Measurements from ENCODE around the gene PKNOX2.

The PKNOX2 gene

DNA sequence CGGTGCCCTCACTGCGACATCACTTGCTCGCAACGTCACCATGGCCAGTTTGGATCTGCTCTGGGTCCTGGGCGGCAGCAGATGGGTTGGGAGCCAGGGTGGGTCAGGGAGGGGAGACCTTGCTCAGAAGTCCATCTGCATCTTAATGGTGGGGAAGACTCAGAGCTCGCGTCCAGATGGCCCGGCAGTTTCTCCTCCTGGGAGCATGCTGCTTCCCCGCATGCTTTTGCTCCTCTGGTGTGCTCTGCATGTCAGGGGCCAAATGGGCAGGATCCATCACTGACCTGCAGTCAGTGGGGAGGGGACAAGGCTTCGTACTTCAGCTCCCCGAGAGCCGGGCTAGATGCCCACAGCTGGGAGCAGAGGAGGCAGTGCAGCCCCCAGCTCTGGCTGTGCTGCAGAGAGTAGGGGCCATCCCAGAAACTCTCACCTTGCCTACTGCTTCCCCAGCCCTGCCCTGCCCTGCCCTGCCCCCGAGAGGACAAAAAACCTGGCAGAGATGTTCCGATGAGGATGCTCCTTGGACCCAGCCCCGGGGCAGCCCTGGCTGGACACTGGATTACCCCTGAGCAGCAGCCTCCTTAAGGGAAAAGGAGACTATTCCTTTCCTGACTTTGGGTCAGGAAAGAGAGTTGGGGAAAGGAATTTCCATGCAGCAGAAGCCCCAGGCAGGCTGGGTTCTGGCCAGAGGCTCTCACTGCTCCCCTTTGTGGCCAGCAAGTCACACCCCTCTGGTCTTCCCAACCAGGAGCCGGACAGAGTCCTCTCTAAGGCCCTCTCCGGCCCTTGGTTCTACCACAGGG is 149.9 kb downstream of the PKNOX2 start:
- DNase-seq (ENCODE audit: low spot score) = no peak

DNA sequence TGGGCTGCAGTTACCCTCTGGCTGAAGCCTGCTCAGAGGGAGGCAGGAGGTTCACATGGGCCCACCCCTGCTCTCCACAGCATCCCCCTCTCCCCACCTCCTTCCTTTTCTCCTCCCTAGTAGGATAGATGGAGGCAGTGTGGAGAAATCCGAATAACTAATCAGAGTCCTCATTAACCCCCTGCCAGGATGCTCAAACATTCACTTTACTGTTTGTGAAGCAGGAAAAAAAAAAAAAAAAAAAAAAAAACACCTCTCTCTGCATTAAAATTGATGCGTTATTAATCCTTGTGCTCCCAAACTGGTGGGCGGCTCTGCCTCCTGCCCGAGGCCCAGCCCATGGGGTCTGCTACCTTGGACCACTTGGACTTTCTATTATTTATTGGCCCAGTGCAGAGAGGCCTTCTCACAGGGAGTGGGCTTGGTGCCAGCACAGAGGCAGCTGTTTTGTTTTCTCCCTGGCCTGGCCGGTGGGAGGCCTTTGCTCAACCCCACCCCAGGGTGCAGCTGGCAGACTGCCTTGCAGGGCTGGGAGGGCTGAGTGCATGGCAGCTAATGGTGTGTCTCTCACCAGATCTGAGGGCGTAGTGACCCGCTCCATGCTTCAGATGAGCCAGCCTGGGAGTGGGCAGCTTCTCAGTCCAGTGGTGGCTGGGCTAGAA is 150.7 kb downstream of the PKNOX2 start:
- DNase-seq (ENCODE audit: low spot score) = no peak

DNA sequence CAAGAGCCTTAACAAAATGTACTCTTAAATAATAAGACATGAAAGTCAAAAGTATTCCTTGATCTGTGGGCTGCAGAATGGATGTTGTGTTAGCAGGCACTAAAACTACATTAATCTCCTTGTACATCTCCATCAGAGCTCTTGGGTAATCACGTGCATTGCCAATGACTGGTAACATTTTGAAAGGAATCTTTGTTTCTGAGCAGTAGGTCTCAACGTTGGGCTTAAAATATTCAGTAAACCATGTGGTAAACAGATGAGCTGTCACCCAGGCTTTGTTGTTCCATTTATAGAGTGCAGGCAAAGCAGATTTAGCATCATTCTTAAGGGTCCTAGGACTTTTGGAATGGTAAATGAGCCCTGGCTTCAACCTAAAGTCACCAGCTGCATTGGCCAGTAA is 152.9 kb downstream of the PKNOX2 start:
- no peak for DNase-seq (ENCODE audit: low spot score)

DNA sequence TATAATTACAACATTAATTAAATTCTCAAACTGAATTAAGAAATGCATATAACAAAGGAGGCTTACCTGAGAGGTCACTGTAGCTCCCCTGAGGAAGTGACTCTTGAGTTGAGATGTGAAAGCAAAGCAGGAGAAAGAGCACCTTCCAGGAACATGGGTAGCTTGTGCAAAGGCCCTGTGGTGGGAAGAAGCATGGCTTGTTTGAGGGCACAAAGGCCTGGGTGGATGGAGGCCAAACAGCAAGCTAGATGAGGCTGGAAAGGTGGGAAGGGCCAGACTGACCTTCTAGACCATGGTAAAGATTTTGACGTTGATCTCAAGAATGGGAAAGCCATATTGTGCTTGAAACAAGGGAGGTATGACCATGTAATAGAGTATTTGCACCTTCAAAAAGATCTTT is 155.1 kb downstream of the PKNOX2 start:
- no peak for DNase-seq (ENCODE audit: low spot score)

DNA sequence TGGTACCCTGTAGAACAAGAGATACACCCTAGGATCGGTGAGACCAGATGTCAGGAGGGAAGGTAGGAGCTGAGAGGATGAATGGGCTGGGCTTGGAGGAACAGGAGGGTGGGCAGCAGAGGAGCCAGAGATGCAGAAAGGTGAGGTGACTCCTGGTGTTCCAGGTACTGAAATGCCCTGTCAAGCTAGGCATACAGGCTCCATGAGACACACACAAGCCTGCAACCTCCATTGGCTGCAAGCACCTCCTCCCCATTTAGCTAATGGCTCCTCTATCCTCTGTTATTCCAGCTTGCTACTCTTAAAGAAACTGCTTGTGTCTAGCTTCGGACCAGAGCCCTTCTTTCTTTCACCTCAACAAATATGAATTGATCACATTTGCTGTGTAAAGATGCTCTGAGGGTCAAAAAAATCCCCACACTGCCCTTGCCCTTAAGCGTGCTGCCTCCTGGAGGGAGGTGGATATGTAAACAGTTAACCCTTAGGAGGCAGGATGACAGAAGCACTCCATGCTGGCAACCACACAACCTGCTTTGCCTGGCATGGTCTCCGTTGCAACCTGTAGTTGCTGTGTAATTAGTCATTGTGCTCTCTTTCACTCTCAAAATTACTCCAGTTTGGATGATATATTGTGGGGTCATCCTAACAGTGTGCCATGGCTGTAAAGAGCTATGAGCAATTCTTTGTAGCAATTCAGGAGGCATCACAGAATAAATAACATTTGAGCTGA is 156.0 kb downstream of the PKNOX2 start:
- DNase-seq (ENCODE audit: low spot score) = no peak

DNA sequence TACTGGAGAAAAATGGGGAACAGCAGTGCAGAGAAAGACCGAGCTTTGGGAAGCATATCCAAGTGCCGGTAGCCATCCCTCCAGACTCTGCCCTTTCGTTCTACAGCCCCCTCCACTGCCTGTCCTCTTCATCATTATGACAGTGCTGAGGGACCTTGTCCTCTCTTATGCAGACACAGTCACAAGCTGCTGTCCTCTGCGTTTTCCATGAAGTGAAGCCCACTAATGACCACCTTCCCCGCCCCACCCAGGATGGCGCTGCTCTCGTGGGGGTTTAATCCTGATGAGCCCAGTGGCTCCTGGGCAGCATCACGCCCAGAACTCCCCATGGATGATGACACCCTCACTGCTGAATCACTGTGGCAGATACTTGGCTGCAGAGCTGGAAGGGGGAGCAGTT is 157.7 kb downstream of the PKNOX2 start:
- DNase-seq (ENCODE audit: low spot score) = no peak

DNA sequence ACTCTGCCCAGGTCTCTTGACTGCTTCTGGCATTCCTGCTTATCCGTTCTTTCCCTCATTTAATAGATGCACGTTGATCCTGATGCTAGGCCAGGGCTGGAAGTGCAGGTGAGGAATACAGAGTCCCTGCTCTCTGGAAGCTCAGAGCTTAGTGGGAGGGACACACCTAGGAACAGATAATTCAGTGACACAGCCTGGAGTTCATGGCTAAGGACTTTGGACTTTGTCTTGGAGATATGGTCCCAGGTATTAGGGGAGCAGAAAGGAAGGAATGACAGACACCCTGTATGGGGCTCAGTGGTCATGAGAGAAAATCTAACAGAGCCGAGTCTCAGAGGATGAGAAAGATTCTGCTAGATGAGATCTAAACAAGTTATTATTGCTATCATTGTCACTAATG is 160.6 kb downstream of the PKNOX2 start:
- DNase-seq (ENCODE audit: low spot score) = no peak

DNA sequence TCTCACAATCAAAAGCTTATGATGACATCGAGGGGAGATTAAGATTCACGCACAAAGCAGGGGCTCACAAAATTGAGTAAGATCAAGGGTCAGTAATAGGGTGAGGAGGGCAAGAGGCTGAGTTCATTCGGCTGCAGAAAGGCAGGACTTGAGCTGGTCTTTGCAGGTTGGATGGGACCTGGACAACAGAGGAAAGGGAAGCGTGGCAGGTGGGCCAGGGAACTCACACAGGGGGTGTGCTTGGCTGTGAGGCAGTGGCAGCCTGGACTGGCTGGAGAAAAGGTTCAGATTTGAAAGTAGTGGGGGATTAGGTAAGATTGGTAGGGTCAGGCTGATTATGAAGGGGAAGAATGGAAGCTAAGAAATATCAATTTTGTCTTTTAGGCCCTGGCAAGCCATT is 161.6 kb downstream of the PKNOX2 start:
- no peak for DNase-seq (ENCODE audit: low spot score)

DNA sequence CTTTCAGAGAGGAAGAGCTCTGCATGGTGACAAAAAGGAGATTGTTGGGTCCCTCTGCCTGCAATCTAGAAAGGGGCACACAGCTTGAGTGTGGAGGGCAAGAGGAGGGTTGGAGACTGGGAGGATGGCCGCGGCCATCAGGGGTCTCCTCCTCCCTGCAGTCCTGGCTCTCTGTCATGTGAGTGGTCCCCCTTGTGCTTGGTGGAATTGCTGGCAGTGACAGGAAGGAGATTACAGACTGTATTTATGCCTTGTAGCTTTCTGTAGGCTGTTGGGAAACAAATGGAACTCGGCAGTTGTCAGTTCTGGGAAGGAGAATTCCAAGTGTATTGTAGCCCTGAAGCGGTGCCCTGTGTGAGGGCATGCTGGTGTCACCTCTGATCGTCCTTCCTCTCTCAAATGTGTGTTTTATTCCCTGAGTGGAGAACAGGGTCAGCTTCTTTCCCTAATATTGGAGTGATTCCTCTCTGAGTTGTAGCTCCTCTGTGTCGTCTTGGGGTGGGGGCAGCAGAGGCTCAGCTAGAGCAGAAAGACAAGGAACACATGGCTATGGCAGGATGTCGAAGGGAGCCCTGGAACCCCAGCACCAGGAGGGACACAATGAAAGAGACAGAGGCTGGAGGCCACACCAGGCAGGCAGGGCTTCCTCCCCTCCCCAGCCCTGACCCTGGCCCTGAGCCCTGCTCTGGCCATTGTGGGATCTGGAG is 163.1 kb downstream of the PKNOX2 start:
- DNase-seq (ENCODE audit: low spot score) = no peak

DNA sequence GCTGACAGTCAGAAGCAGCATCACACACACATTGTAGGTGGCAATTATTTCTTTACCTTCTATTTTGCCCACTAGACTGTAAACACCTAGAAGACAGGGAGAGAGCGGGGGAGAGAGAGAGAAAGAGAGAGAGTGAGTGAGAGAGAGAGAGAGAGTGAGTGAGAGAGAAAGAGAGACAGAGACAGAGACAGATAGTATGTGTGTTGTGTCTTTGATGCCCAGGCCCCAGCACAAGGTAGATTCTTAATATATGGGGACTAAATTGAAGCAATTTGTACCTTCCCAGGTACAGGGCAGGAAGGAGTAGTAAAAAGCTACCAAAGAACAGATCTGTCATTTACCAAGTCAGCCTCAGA is 163.7 kb downstream of the PKNOX2 start:
- DNase-seq (ENCODE audit: low spot score) = no peak

DNA sequence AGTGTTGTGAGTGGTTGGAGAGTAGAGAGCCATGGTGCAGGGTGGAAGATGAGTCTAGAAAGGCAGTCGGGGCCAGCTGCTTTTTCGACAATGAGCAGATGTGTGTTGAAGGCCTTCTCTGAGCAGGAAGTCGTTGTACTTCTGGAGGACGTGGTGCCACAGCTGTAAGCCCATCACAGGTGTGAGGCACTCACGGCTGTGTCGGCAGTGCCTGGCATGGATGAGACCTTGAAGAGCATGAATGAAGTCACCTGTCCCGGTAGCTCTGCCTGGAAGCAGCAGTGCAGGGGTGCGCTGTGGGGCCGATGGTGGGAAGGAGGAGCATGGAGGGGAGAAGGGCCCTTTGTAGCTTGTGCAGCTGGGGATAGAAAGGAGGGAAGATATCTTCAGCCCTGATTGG is 165.2 kb downstream of the PKNOX2 start:
- no peak for DNase-seq (ENCODE audit: low spot score)

DNA sequence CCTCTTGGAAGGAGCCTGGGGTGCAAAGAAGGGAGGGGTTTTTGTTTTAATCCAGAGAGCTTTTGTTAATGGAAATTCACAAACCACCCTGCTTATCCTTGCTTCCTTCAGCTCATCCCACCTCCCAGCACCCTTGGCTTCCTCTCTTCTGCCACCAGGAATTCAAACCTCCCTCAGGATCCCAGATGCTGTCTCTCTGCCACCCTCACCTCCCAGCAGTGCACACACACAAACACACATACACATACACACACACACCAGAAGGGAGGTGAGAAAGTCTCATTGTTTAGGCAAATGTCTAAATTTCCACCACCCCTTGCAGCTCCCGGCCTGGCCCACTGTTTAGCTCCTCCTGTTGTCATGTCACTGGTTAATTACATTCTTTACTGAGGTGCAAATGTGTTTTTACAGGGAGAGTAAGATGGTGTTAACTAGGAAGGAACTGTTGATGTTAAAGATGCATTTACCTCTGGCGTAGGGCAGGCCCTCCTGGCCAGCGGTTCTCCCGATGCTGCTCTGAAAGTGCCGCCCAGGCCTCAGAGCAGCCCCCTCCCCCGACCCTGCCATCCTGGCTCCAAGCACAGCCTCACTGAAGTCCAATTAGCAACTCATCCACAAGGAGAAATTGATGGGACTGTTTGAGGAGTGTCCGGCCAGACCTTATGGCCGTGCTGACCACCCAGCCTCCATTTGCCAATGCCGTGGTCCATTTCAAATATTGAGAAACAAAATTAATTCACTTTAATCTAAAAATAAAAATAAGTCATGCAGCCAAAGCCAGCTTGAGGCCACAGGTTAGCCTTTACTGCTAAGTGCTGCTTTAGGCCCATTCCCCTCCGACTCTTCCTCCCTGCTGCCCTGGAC is 166.1 kb downstream of the PKNOX2 start:
- no peak for DNase-seq (ENCODE audit: low spot score)

DNA sequence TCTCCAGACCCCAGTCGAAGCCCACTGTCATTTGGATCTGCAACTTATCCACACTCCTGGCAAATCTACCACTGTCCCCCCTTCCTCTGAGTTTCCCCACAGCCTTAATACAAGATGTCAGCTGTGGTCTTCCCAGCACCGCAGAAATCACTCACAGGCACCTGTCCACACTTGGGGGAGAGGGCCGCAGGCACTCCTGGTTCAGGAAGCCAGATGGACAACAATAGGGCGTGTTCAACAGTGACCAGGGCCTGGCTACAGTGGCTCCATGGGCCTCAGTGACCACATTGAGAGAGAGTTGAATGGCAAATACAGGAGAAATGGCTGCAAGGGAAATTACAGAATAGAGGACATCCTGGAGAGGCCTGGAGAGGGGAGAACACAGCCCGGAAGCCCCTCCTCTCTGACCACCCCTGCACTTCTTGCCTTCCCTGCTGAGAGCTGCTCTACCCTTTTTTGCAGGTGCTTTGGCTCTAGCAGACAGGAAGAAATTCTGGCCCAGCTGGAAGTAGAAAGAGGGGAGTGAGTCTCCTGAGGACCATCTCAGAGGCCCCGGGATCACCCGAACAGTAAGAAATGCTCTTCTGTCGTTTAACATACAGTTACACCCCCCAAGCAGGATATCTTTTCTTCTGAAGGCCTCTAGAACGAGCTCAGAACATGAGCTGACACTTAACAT is 166.9 kb downstream of the PKNOX2 start:
- no peak for DNase-seq (ENCODE audit: low spot score)

DNA sequence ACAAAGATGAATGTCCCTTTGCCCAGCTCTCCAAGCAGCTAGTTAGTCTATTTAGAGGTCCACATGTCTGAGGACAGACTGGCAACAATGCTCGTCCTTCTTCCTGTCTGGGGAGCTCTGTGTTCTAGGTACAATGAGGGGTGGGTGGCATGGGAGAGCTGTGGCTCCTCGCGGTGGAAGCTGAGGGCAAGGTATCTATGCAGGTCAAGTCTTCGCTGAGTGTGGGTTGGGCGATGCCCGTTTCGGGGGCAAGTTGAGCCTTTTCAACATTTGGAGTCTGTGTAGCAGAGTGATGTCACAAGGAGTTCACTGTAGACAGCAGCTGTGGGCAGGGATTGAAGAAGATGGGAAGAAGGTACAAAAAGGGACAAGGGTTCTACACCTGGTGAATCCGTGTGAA is 168.3 kb downstream of the PKNOX2 start:
- no peak for DNase-seq (ENCODE audit: low spot score)

DNA sequence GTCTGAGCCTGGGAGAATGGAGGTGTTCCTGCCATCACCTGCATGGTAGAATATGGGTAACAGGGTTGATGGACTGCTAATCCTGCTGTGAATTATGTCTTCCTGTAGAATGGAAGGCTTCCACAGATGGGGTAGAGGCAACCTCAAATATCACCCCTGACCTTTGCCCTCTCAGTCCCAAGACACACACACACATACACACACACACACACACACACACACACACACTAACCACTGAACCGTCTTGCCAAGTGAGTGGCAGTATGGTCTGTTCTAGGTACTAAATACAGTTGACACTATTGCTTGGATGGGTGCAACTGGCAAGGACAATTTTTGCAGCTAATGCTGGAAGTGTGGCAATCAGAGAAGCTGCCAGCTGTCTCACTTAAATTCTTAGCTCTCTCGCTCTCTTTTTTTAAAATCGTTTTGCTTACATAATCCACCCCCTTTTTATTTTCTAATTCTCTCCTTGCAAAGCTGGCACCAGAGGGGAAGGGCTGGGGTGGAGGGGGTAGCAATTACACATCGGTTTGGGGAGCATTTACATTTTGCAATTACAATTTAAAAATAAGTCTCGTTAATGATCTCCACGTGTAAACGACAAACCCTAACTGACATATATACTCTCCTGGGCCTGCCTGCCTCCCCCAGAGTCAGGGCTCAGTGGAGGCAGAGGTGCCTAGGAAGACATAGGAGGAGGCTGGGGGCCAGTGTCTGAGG is 169.0 kb downstream of the PKNOX2 start:
- no peak for DNase-seq (ENCODE audit: low spot score)

DNA sequence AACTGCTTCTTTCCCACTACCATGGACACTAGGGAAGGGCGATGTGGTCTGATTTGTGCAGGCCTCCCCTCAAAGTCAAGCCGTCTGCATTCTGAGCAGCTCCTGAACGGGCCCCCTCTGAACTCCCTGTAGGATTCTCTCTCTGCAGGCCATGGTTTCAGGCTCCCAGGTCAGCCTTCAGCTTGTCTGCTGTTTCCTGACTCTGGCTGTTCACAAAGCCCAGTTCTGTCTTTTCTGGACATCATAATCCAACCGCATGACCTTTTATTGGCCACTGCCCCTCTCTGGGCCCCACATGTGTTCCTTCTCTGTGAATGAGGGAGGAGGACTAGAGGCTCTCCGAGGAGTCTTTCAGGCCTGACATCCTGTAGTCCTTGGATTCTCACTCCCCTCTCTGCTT is 170.6 kb downstream of the PKNOX2 start:
- DNase-seq (ENCODE audit: low spot score) = no peak

DNA sequence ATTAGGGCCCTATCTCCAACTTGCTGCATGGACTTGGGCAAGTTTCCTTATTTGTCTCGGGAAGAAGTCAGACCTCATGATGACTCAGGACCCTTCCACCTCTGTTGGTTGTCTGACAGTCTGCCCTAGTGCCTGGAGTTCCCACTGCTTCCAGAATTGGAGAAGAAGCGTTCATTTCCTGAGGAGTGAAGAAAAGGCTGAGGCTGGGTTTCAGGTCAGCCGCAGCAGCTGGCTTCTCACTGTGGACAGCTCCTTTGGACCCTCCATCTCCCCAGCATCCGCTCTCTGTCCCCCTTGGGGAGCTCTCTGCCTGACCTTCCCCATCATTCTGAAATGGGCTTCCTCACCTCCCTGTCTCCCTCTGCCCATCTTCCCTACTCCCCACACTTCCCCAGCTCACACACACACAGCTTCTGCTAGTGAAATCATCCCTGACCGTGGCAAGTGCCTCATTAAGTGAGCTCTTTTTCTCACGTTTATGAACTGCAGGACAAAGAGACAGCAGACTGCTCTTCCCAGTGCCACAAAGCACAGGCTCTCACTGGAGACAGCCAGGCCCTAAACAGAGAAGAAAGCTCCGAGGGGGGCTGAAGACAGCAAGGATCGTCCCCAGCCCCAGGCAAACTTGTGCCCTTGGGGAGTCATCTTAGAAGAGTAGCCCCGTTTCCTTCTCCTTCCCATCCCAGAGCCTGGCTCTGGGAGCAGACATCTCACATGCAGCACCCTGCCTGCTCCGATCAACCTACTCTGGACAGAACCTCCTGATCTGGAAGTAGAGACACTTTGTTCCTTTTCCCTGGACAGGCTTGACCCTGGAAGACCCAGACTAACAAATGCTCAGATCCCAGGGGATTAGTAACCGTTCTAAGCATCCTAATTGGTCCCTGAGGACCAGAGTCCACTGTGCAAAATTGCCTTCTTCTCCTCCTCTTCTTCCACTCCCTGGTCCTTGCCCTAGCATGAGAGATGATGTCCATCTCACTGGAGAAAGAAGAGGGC is 173.6 kb downstream of the PKNOX2 start:
- DNase-seq (ENCODE audit: low spot score) = no peak

DNA sequence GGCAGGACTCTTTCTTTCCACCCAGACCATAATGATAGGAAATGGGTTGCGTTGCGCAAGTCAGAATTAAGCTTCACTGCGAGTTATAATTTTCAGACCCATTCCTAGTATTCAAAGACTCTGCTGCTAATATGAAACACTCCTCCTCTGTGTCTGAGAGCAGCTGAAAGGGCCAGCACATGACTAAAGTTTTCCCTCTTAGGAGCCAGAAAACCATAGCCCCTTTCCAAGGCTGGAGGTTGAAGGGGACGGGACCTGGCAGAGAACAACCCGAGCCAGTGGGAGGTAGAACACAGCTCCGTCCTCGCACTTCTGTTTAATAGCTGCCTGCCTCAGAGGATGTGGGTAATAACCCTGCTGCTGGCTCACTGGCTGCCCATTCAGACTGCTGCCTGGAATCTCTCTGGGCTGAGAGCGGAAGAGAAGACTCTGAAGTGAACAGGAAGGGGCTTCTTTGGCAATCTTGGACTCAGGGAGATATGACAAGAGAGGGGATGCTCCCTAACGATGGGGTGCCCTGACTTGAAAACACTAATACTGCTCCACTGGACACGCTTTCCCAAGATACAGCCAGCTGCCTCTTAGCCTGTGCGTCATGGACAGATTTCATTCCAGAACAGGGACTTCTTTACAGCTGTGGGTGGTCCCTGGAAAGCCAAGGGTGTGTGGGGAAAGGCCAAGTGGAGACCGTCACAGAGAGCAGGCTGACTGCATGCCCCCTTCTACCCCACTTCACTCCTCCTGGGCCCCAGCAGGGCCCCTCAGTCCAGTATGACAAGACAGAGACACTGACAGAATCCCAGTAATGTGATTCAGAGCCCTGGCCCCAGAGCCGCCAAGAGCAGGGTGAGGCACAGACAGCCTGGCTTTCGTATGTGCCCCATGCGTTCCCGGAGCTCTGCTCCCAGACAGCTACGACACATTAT is 174.6 kb downstream of the PKNOX2 start:
- DNase-seq (ENCODE audit: low spot score) = no peak

Data from GM03348 (cell line).